ENCODE results near the gene ASIC2.
"Not testable (repeated sequence)": the region's sequence is repeated elsewhere in the genome, so short reads cannot be mapped to it uniquely, and the experiment has no call there.

Gene ASIC2

GRCh38 chr17:32980230-32980629 lies 312.9 kb downstream of the ASIC2 start:
- DNase-seq (ENCODE audit: low read depth): no peak

- DNase-seq (ENCODE audit: low read depth): peak; percentile 3
Observed at GRCh38 chr17:32976605-32977004, 316.5 kb downstream of the ASIC2 start.

- no peak for DNase-seq (ENCODE audit: low read depth)
Observed at GRCh38 chr17:32976131-32976530, 317.0 kb downstream of the ASIC2 start.

GRCh38 chr17:32971171-32971570 lies 321.9 kb downstream of the ASIC2 start:
- peak; percentile 22 for DNase-seq (ENCODE audit: low read depth)

GRCh38 chr17:32970281-32970680 lies 322.8 kb downstream of the ASIC2 start:
- peak; percentile 33 for DNase-seq (ENCODE audit: low read depth)

- DNase-seq (ENCODE audit: low read depth): not testable (repeated sequence)
Observed at GRCh38 chr17:32969231-32969630, 323.9 kb downstream of the ASIC2 start.

- no peak for DNase-seq (ENCODE audit: low read depth)
Observed at GRCh38 chr17:32964541-32964940, 328.6 kb downstream of the ASIC2 start.

Data from amniotic epithelial cell (primary cell).